Testis (tissue), 2 donors: Measurements from ENCODE around the gene OR51Q1.

Source experiments
- POLR2A ChIP-seq: fragments of 450-650 bp; IDR thresholded peaks from one replicate; pipeline ENCODE4 v1.6.1; 2017; ENCODE audit warnings: antibody characterized with exemption, mild to moderate bottlenecking, moderate library complexity
- TF ChIP-seq, protein P1 (sequence below), 3 experiments: fragments of 450-650 bp in 2 of 3; fragments of 200-600 bp in 1 of 3; sonication (generic) in 1 of 3; IDR thresholded peaks; one replicate each; pipeline ENCODE4 v1.5.1; 2016 to 2019; ENCODE audit warnings: antibody characterized with exemption in 3 of 3, mild to moderate bottlenecking in 2 of 3, moderate library complexity in 1 of 3

DNA sequence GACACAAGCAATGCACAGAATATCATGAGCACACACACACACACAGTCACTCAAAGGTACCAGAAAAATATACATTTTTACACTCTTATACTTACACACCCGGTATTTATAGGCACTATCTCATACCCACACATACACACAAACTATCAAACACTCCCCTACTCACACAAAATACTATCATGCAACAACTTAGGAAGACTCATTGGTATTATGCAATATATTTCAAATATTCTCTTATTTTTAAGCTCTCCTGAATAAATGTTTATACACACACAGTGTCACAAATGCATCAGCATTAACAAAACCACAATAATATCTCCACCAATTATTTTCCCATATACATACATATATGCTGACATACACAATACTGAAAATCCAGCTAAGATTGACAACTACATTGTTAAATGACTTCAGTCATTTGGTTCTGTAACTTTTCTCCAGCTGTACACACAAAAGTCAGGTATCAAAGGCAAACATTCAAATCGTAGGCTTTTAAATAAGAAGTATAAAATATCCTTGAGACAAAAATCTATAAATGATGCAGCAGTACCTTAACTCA is 22.0 kb downstream of the OR51Q1 start:
- TF ChIP-seq, protein P1, sequence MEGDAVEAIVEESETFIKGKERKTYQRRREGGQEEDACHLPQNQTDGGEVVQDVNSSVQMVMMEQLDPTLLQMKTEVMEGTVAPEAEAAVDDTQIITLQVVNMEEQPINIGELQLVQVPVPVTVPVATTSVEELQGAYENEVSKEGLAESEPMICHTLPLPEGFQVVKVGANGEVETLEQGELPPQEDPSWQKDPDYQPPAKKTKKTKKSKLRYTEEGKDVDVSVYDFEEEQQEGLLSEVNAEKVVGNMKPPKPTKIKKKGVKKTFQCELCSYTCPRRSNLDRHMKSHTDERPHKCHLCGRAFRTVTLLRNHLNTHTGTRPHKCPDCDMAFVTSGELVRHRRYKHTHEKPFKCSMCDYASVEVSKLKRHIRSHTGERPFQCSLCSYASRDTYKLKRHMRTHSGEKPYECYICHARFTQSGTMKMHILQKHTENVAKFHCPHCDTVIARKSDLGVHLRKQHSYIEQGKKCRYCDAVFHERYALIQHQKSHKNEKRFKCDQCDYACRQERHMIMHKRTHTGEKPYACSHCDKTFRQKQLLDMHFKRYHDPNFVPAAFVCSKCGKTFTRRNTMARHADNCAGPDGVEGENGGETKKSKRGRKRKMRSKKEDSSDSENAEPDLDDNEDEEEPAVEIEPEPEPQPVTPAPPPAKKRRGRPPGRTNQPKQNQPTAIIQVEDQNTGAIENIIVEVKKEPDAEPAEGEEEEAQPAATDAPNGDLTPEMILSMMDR (IDR thresholded peaks at IDR 0.05), result no peak
- no peak for TF ChIP-seq POLR2A
